ENCODE measurements around the gene LRRTM4. TPM values are rescaled to one million over a fixed set of nuclear protein-coding genes. Genes with fewer than 3 reads are reported as not detected.
"Not testable (repeated sequence)": the region's sequence is repeated elsewhere in the genome, so short reads cannot be mapped to it uniquely, and the experiment has no call there.

LRRTM4 gene
- total RNA-seq, 2 experiments from 2014 or later: not detected

DNA sequence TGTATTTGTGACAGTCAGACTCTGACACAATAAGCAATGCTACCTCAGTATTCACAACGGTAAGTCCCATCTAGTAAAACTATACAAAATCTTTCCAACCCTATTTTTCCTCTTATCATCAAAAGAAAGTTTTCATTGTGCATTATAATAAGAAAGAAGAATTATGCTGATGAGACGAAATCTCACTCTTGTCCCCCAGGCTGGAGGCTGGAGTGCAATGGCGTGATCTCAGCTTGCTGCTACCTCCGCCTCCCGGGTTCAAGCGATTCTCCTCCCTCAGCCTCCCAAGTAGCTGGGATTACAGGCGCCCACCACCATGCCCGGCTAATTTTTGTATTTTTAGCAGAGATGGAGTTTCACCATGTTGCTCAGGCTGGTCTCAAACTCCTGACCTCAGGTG is 393.7 kb downstream of the LRRTM4 start:
- H3K36me3 Mint-ChIP-seq; H3K27ac Mint-ChIP-seq; intact Hi-C loops (cut with micrococcal nuclease); H3K4me3 Mint-ChIP-seq; DNase-seq; H3K4me1 Mint-ChIP-seq (ENCODE audit: low read depth); H3K27me3 Mint-ChIP-seq; CTCF ChIA-PET; POLR2A ChIA-PET: not testable (repeated sequence)
- peaks cover 23% of the 10 kb centered on the region for H3K9me3 Mint-ChIP-seq

DNA sequence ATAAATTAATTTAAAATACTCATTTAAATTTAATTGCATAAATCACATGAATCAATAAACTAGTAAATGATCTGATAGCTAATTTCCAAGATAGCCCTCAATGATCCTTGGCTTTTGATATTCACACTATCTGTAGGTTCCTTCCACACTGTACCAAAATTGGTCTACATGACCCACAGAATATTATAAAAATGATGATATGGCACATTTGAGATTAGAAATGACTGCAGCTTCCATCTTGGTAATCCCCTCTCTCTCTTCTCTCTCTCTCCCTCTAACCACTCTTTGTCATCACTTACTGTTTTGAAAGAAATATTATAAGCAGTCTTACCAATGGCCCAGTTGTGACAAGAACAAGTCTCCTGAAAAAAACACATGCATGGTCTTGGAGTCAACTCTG is 394.8 kb downstream of the LRRTM4 start:
- POLR2A ChIA-PET: no interaction called here
- intact Hi-C loops (cut with micrococcal nuclease): no loop called here
- H3K36me3 Mint-ChIP-seq: no peaks in the 10 kb centered on the region
- CTCF ChIA-PET: no interaction called here
- no peak overlapping the region for H3K4me3 Mint-ChIP-seq
- DNase-seq: no peak
- H3K9me3 Mint-ChIP-seq: peaks cover 23% of the 10 kb centered on the region
- no peaks in the 10 kb centered on the region for H3K27me3 Mint-ChIP-seq
- H3K27ac Mint-ChIP-seq: no peak overlapping the region
- no peaks in the 10 kb centered on the region for H3K4me1 Mint-ChIP-seq (ENCODE audit: low read depth)

DNA sequence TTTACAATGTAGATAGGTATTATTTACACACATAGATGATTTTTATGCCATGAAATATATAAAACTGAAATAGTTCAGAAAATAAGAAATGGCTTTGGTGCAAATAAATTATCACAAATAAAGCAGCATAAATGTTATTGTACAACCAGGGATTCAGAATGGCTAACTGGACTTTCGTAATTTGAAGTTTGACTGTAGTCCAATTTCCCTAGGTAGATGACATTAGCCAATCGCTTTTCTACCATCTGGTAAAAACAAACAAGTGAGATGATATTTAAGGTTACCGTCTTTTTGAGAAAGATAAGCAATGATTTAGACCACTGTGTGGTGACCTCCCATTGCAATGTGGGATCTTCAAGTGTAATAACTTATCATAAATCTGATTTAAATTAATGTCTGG is 400.7 kb downstream of the LRRTM4 start:
- DNase-seq: no peak
- no peaks in the 10 kb centered on the region for H3K27me3 Mint-ChIP-seq
- H3K4me1 Mint-ChIP-seq (ENCODE audit: low read depth): no peaks in the 10 kb centered on the region
- intact Hi-C loops (cut with micrococcal nuclease): no loop called here
- CTCF ChIA-PET: no interaction called here
- H3K27ac Mint-ChIP-seq: no peak overlapping the region
- H3K9me3 Mint-ChIP-seq: peaks cover 23% of the 10 kb centered on the region
- no peaks in the 10 kb centered on the region for H3K36me3 Mint-ChIP-seq
- POLR2A ChIA-PET: no interaction called here
- H3K4me3 Mint-ChIP-seq: no peak overlapping the region

DNA sequence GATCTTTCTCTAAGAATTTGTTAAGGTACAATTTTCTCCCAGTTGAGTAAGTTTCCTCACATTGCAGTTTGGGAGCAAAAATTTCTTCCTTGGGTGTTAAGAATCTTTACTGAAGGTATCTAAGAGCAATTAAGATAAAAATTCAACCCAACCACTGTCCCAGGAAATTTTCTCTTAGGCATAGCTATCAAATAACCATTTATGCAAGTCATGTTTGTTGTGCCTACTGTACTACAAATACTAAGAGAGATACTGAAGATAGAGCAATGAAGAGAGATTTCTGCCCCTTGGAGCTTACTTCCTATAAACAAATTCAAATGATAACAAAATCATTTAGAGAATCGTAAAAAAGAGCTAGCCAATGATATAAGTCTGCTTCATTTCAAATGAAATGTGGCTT is 402.8 kb downstream of the LRRTM4 start:
- ChIA-PET CTCF (no interaction called here), POLR2A (no interaction called here)
- Mint-ChIP-seq H3K27ac (no peak overlapping the region), H3K27me3 (no peaks in the 10 kb centered on the region), H3K4me1 (ENCODE audit: low read depth) (no peaks in the 10 kb centered on the region), H3K4me3 (no peak overlapping the region), H3K36me3 (no peaks in the 10 kb centered on the region), H3K9me3 (peaks cover 28% of the 10 kb centered on the region)
- DNase-seq: no peak
- intact Hi-C loops (cut with micrococcal nuclease): no loop called here

DNA sequence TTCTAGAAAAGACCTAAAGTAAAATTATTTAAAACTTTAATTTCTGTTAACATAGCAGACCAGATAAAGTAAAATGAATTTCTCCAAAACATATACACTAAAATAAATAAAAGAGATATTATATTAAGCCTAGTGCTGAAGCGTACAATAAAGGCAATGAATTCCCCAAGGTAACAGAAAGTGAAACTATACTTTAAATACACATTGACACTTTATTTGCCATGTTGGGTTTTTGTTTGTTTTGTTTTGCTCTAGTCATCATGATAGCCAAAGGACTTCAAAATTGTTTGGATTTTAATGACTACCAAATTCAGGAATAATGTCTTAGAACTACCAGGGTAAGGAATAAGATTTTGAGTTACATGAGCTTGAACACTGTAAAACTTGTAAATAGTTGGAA is 413.3 kb downstream of the LRRTM4 start:
- H3K27me3 Mint-ChIP-seq: no peaks in the 10 kb centered on the region
- DNase-seq: no peak
- CTCF ChIA-PET: no interaction called here
- H3K4me3 Mint-ChIP-seq: no peak overlapping the region
- H3K9me3 Mint-ChIP-seq: peaks cover 15% of the 10 kb centered on the region
- POLR2A ChIA-PET: no interaction called here
- no peaks in the 10 kb centered on the region for H3K36me3 Mint-ChIP-seq
- H3K27ac Mint-ChIP-seq: no peak overlapping the region
- intact Hi-C loops (cut with micrococcal nuclease): no loop called here
- no peaks in the 10 kb centered on the region for H3K4me1 Mint-ChIP-seq (ENCODE audit: low read depth)

DNA sequence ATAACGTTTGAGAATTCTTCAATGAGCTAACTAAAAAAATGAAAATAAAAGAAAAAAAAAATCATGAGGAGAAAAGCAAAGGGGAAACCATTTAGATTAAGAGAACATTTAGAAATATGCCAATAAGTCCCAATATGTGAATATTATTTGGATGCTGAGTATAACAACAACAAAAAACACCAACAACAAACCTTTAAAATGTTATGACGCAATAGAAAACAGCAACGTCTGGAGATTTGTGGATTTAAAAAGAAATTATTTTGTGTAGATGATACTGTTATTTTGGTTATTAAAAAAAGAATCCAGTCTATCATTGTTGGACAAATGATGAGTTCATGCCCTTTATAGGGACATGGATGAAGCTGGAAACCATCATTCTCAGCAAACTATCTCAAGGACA is 417.2 kb downstream of the LRRTM4 start:
- POLR2A ChIA-PET: no interaction called here
- H3K4me3 Mint-ChIP-seq: no peak overlapping the region

DNA sequence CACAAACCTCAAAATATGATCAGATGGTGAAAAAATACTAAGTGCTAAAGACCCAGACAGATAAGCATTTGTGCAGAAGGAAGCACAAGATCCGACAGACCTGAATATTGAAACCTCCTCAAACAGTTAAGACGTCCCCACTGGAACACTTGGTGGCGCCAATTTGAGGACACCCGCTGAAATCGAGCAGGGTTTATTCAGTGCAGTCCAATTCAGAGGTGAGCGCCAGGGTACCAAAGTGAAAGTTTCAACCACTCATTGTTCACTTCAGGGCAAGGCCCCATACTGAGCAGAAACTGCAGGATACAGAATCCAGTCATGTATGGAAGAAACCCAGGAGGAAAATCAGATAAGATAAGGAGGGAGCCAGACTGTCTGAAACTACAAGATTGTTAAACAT is 417.6 kb downstream of the LRRTM4 start:
- Mint-ChIP-seq H3K9me3 (peaks cover 18% of the 10 kb centered on the region), H3K27me3 (no peaks in the 10 kb centered on the region), H3K4me3 (no peak overlapping the region), H3K36me3 (no peaks in the 10 kb centered on the region), H3K4me1 (ENCODE audit: low read depth) (no peaks in the 10 kb centered on the region), H3K27ac (no peak overlapping the region)
- no peak for DNase-seq
- ChIA-PET CTCF (no interaction called here), POLR2A (no interaction called here)
- intact Hi-C loops (cut with micrococcal nuclease): no loop called here

More for the DNA sequence above, 417.2 kb downstream of the LRRTM4 start:
- H3K27ac Mint-ChIP-seq: no peak overlapping the region
- no peaks in the 10 kb centered on the region for H3K27me3 Mint-ChIP-seq
- H3K36me3 Mint-ChIP-seq: no peaks in the 10 kb centered on the region
- peaks cover 16% of the 10 kb centered on the region for H3K9me3 Mint-ChIP-seq
- DNase-seq: no peak
- CTCF ChIA-PET: no interaction called here
- intact Hi-C loops (cut with micrococcal nuclease): no loop called here
- no peaks in the 10 kb centered on the region for H3K4me1 Mint-ChIP-seq (ENCODE audit: low read depth)

DNA sequence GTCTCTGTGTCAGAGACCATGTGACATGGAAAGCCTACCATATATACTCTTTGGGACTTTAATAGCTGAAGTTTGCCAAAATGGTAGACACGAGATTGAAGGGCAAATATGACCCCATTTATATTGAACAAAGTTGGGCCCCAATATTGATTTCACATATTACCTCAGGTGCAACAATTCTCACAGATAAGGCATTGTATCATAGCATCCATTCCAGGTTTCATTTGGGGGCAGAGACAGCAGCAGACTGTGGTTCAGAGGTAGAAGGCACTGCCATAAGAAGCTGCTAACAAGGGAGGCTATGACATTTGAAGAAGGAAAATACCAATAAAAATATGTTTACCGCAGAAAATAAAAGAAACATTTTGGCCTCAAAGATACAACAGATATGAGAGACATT is 419.2 kb downstream of the LRRTM4 start:
- H3K27me3 Mint-ChIP-seq: no peaks in the 10 kb centered on the region
- CTCF ChIA-PET: no interaction called here
- H3K9me3 Mint-ChIP-seq: peaks cover 16% of the 10 kb centered on the region
- intact Hi-C loops (cut with micrococcal nuclease): no loop called here
- no peak for DNase-seq
- no peaks in the 10 kb centered on the region for H3K36me3 Mint-ChIP-seq
- H3K4me1 Mint-ChIP-seq (ENCODE audit: low read depth): no peaks in the 10 kb centered on the region
- POLR2A ChIA-PET: no interaction called here
- no peak overlapping the region for H3K27ac Mint-ChIP-seq
- no peak overlapping the region for H3K4me3 Mint-ChIP-seq

DNA sequence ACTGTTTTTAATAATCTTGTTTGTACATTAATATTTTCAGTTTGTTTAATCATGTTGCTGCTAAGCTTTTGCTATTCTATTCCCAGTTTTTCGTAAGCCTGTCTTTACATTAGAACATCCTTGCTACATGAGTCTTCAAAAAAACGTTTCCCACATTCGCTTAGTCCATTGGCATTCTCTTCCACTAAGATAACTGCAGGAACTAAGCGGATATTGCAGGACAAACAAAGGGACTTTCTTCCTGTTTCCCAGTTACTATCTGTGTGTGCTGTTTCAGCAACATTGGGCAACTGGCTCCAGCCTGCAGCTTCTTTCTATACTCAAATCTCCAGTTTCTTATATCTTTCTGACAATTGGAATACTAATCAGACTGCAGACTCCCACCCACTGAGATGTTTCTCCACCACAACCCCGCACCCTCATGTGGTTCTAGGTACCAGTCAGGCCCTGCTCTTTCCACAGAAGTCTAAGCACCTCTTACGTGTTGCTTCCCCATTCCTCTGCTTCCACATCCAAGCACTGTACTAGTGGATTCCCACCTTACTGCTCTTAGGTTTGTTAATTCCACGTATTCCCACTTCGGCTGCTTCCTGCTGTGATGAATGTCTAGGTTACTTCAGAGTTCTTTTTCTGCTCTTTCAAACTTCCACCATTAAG is 420.3 kb downstream of the LRRTM4 start:
- Mint-ChIP-seq H3K27ac (no peak overlapping the region), H3K9me3 (peaks cover 16% of the 10 kb centered on the region), H3K4me3 (no peak overlapping the region), H3K4me1 (ENCODE audit: low read depth) (no peaks in the 10 kb centered on the region), H3K36me3 (no peaks in the 10 kb centered on the region), H3K27me3 (no peaks in the 10 kb centered on the region)
- POLR2A ChIA-PET: no interaction called here
- CTCF ChIA-PET: no interaction called here
- DNase-seq: no peak
- intact Hi-C loops (cut with micrococcal nuclease): no loop called here

DNA sequence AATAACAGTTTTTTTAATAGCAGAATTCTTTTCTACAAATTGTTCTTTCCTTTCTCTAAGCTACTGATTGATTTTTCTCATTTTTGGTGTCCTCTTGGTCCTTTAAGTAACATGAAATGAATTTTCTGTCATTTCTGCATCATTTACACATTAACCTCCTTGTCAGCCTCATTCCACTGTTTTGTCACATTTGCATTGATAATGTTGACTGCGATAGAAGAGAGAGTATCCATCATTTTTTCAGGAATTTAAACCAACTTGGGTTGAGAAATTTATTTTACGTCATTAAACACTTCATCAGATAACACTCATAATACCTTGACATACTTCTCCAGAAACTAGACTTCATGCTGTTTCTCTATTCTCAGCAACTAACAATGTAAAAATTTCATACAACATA is 422.2 kb downstream of the LRRTM4 start:
- no peak overlapping the region for H3K4me3 Mint-ChIP-seq
- intact Hi-C loops (cut with micrococcal nuclease): no loop called here
- peaks cover 16% of the 10 kb centered on the region for H3K9me3 Mint-ChIP-seq
- H3K36me3 Mint-ChIP-seq: no peaks in the 10 kb centered on the region
- H3K27me3 Mint-ChIP-seq: no peaks in the 10 kb centered on the region
- ChIA-PET POLR2A (no interaction called here), CTCF (interaction anchor here (0.7 kb wide), 1 partner anchor 58 kb away, joined by 4 read pairs; no protein-coding TSS in a partner anchor)
- H3K4me1 Mint-ChIP-seq (ENCODE audit: low read depth): no peaks in the 10 kb centered on the region
- no peak for DNase-seq
- no peak overlapping the region for H3K27ac Mint-ChIP-seq

DNA sequence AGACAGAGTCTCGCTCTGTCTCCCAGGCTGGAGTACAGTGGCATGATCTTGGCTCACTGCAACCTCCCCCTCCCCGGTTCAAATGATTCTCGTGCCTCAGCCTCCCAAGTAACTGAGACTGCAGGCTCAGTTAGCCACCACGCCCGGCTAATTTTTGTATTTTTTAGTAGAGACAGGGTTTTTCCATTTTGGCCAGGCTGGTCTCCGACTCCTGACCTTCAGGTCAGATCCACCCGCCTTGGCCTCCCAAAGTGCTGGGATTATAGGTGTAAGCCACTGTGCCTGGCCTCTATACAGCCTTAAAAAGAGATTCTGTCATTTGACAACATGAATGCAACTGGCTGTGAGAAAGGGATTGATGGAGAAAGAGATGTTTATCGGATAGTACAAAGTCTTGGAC is 426.7 kb downstream of the LRRTM4 start:
- intact Hi-C loops (cut with micrococcal nuclease); H3K4me3 Mint-ChIP-seq: not testable (repeated sequence)

DNA sequence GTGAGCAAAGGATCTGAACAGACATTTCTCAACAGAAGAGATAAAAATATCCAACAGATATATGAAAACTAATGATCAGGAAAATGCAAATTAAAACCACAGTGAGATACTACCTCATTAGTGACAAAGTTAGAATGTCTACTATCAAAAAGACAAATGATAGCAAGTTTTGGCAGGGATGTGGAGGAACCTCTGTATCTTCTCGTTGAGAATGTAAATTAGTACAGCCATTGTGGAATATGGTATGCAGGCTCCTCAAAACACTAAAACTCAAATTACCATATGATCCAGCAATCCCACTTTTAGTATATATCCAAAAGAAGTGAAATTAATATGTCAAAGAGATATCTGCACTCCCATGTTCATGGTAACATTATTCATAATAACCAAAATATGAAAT is 427.1 kb downstream of the LRRTM4 start:
- Mint-ChIP-seq H3K27me3 (no peaks in the 10 kb centered on the region), H3K4me3 (no peak overlapping the region), H3K9me3 (peaks cover 16% of the 10 kb centered on the region), H3K36me3 (no peaks in the 10 kb centered on the region), H3K27ac (no peak overlapping the region), H3K4me1 (ENCODE audit: low read depth) (no peaks in the 10 kb centered on the region)
- intact Hi-C loops (cut with micrococcal nuclease): no loop called here
- CTCF ChIA-PET: no interaction called here
- POLR2A ChIA-PET: no interaction called here
- DNase-seq: no peak

More for the DNA sequence above, 426.7 kb downstream of the LRRTM4 start:
- peaks cover 18% of the 10 kb centered on the region for H3K9me3 Mint-ChIP-seq
- POLR2A ChIA-PET; H3K27ac Mint-ChIP-seq; H3K27me3 Mint-ChIP-seq; H3K36me3 Mint-ChIP-seq; H3K4me1 Mint-ChIP-seq (ENCODE audit: low read depth); DNase-seq; CTCF ChIA-PET: not testable (repeated sequence)

DNA sequence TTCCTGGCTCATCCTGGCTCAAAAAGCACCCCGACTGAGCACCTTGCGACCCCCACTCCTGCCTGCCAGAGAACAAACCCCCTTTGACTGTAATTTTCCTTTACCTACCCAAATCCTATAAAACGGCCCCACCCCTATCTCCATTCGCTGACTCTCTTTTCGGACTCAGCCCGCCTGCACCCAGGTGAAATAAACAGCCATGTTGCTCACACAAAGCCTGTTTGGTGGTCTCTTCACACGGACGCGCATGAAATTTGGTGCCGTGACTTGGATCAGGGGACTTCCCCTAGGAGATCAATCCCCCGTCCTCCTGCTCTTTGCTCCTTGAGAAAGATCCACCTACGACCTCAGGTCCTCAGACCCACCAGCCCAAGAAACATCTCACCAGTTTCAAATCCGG is 433.8 kb downstream of the LRRTM4 start:
- intact Hi-C loops (cut with micrococcal nuclease); H3K27ac Mint-ChIP-seq; H3K27me3 Mint-ChIP-seq; H3K4me3 Mint-ChIP-seq; POLR2A ChIA-PET; H3K4me1 Mint-ChIP-seq (ENCODE audit: low read depth); H3K36me3 Mint-ChIP-seq; CTCF ChIA-PET; DNase-seq: not testable (repeated sequence)
- peaks cover 16% of the 10 kb centered on the region for H3K9me3 Mint-ChIP-seq

All from activated CD4-positive, alpha-beta memory T cell treated with anti-CD3 and anti-CD28 coated beads for 36 hours (primary cell).